Prostate gland (tissue), 2 donors: Measurements from ENCODE around the gene FCRL1. TPM values are rescaled to one million over a fixed set of nuclear protein-coding genes. Genes with fewer than 3 reads are reported as not detected.

ENCODE experiments used
- DNase-seq: peaks from one replicate; pipeline ENCODE4 v3.0.0-alpha.2; 2019; ENCODE audit warnings: low spot score
- H3K27ac ChIP-seq, 2 donors: fragments of 200-600 bp; sonication (generic); 2 replicates each; pipeline ENCODE4 v1.5.1; 2017 to 2019
- H3K27me3 ChIP-seq: fragments of 200-600 bp; sonication (generic); replicated peaks from 2 replicates; pipeline ENCODE4 v1.5.1; 2019; ENCODE audit not compliant: insufficient read depth
- H3K36me3 ChIP-seq, 2 donors: fragments of 200-600 bp; sonication (generic); 1 replicate in 1 of 2; 2 replicates in 1 of 2; pipeline versions ENCODE4 v1.5.1 to v1.8.1; 2017 to 2019
- H3K4me1 ChIP-seq: fragments of 200-600 bp; sonication (generic); replicated peaks from 2 replicates; pipeline ENCODE4 v1.5.1; 2019
- H3K4me3 ChIP-seq, 2 donors: fragments of 200-600 bp; sonication (generic); 2 replicates each; pipeline ENCODE4 v1.5.1; 2017 to 2019
- H3K9me3 ChIP-seq: fragments of 200-600 bp; sonication (generic); 2 replicates; pipeline ENCODE4 v1.5.1; 2017
- CTCF ChIP-seq, 4 experiments: fragments of 200-600 bp in 2 of 4; fragments of 450-650 bp in 2 of 4; sonication (generic) in 2 of 4; IDR thresholded peaks; 1 replicate in 3 of 4; 2 replicates in 1 of 4; pipeline ENCODE4 v1.5.1; 2016 to 2019; ENCODE audit warnings: antibody characterized with exemption in 4 of 4, mild to moderate bottlenecking in 2 of 4, moderate library complexity in 2 of 4
- POLR2A ChIP-seq: fragments of 450-650 bp; IDR thresholded peaks from one replicate; pipeline ENCODE4 v1.6.1; 2016; ENCODE audit warnings: antibody characterized with exemption, mild to moderate bottlenecking
- POLR2AphosphoS5 ChIP-seq: sonication (generic); formaldehyde crosslinking; IDR thresholded peaks from one replicate; pipeline ENCODE4 v1.6.1; 2017; ENCODE audit warnings: antibody characterized with exemption
- WGBS: methylation state at CpG from one replicate; pipeline ENCODE4 v1.1.5; 2018; 5-methylcytosine and 5-hydroxymethylcytosine counted together
- intact Hi-C: fragments of 100-400 bp; cut with DNase I; formaldehyde crosslinking; loops from one replicate; pipeline ENCODE4 v1.14.2; 2022
- total RNA-seq, 2 donors: library from RNA; depleted of rRNA; stranded (reverse); fragments of >200 nt; gene quantifications; one replicate each; pipeline ENCODE4 v1.1.0, GENCODE V29; 2016

Gene FCRL1
- total RNA-seq, 2 donors from 2014 or later: 0.09 TPM; not detected in 1

GRCh38 chr1:157766792-157767191 is 53.1 kb downstream of the FCRL1 start:
- Histone ChIP-seq H3K27me3 (no peaks in the 10 kb centered on the region), H3K9me3 (no peaks in the 10 kb centered on the region), H3K27ac (no peak overlapping the region), H3K4me1 (no peaks in the 10 kb centered on the region), H3K36me3 (no peaks in the 10 kb centered on the region), H3K4me3 (no peak overlapping the region)
- DNase-seq: no peak
- TF ChIP-seq POLR2AphosphoS5 (no peak), POLR2A (no peak), CTCF (IDR thresholded peaks at IDR 0.05) (no peak)
- intact Hi-C loops: no loop called here

- Histone ChIP-seq H3K27ac (no peak overlapping the region), H3K36me3 (no peaks in the 10 kb centered on the region), H3K27me3 (no peaks in the 10 kb centered on the region), H3K4me1 (no peaks in the 10 kb centered on the region), H3K9me3 (no peaks in the 10 kb centered on the region), H3K4me3 (no peak overlapping the region)
- no peak for DNase-seq
- WGBS: 90% methylated on average over 4 of the region's 4 CpGs
- TF ChIP-seq POLR2A: no peak
- TF ChIP-seq CTCF (IDR thresholded peaks at IDR 0.05): no peak
- no peak for TF ChIP-seq POLR2AphosphoS5
- intact Hi-C loops: no loop called here
These were observed 61.9 kb downstream of the FCRL1 start for GRCh38 chr1:157758018-157758417.

- 71% methylated on average over 1 of the region's 1 CpG for WGBS
- intact Hi-C loops: no loop called here
- no peaks in the 10 kb centered on the region for H3K9me3 ChIP-seq
- H3K4me1 ChIP-seq: no peaks in the 10 kb centered on the region
- no peak overlapping the region for H3K4me3 ChIP-seq
- no peaks in the 10 kb centered on the region for H3K36me3 ChIP-seq
- no peak overlapping the region for H3K27ac ChIP-seq
- no peak for DNase-seq
- TF ChIP-seq POLR2A (no peak), POLR2AphosphoS5 (no peak), CTCF (IDR thresholded peaks at IDR 0.05) (no peak)
- H3K27me3 ChIP-seq: no peaks in the 10 kb centered on the region
These were observed 66.3 kb downstream of the FCRL1 start for GRCh38 chr1:157753611-157754010.

GRCh38 chr1:157751283-157751682 is 68.6 kb downstream of the FCRL1 start:
- DNase-seq: no peak
- Histone ChIP-seq H3K27me3 (no peaks in the 10 kb centered on the region), H3K27ac (no peak overlapping the region), H3K4me3 (no peak overlapping the region), H3K4me1 (no peaks in the 10 kb centered on the region), H3K9me3 (no peaks in the 10 kb centered on the region), H3K36me3 (no peaks in the 10 kb centered on the region)
- intact Hi-C loops: no loop called here
- TF ChIP-seq POLR2AphosphoS5 (no peak), CTCF (IDR thresholded peaks at IDR 0.05) (no peak), POLR2A (no peak)
- WGBS: 41% methylated on average over 3 of the region's 3 CpGs

GRCh38 chr1:157748262-157748817 is 71.6 kb downstream of the FCRL1 start:
- H3K27ac ChIP-seq: no peak overlapping the region
- no peaks in the 10 kb centered on the region for H3K27me3 ChIP-seq
- H3K36me3 ChIP-seq: no peaks in the 10 kb centered on the region
- intact Hi-C loops: no loop called here
- no peaks in the 10 kb centered on the region for H3K9me3 ChIP-seq
- TF ChIP-seq POLR2AphosphoS5: no peak
- no peak for TF ChIP-seq POLR2A
- TF ChIP-seq CTCF (IDR thresholded peaks at IDR 0.05): no peak
- WGBS: 100% methylated on average over 3 of the region's 3 CpGs
- H3K4me3 ChIP-seq: no peak overlapping the region
- no peak for DNase-seq
- H3K4me1 ChIP-seq: no peaks in the 10 kb centered on the region
